Gastrocnemius medialis (tissue), 4 donors: Measurements from ENCODE around the gene VASN.

Experiments used
- POLR2A ChIP-seq, 2 donors: fragments of 450-650 bp; IDR thresholded peaks; one replicate each; pipeline ENCODE4 v1.6.1; 2017; ENCODE audit warnings: antibody characterized with exemption in 2 of 2, mild to moderate bottlenecking in 2 of 2, moderate library complexity in 2 of 2
- TF ChIP-seq, protein P1 (sequence below), 5 experiments: fragments of 450-650 bp in 3 of 5; fragments of 200-600 bp in 2 of 5; sonication (generic) in 2 of 5; IDR thresholded peaks in 4 of 5; conservative IDR thresholded peaks in 1 of 5; 1 replicate in 4 of 5; 2 replicates in 1 of 5; pipeline ENCODE4 v1.5.1; 2016 to 2019; ENCODE audit warnings: antibody characterized with exemption in 5 of 5, mild to moderate bottlenecking in 3 of 5, moderate library complexity in 3 of 5

DNA sequence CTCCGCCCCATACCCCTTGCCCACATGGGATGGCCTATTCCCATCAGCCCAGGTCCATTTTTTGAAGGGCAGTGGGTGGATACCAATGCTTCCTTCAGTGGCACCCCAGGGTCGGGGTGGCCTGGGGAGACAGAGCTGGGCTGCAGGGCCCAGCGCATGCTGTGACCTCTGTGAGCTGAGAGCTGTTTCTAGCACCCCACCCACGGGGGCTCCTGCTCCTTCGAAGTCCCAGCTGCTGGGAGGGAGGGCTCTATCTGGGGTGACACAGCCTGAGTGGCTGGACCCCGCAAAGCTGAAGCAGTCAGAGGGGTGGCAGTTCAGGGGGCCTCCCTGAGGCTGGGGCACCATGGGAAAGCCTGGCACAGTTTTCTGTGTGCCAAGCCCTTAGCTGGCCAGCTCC lies 31.2 kb upstream of the VASN start:
- TF ChIP-seq, protein P1, sequence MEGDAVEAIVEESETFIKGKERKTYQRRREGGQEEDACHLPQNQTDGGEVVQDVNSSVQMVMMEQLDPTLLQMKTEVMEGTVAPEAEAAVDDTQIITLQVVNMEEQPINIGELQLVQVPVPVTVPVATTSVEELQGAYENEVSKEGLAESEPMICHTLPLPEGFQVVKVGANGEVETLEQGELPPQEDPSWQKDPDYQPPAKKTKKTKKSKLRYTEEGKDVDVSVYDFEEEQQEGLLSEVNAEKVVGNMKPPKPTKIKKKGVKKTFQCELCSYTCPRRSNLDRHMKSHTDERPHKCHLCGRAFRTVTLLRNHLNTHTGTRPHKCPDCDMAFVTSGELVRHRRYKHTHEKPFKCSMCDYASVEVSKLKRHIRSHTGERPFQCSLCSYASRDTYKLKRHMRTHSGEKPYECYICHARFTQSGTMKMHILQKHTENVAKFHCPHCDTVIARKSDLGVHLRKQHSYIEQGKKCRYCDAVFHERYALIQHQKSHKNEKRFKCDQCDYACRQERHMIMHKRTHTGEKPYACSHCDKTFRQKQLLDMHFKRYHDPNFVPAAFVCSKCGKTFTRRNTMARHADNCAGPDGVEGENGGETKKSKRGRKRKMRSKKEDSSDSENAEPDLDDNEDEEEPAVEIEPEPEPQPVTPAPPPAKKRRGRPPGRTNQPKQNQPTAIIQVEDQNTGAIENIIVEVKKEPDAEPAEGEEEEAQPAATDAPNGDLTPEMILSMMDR (IDR thresholded peaks at IDR 0.05 in 4 of 5, conservative IDR thresholded peaks at IDR 0.05 in 1 of 5): no peak
- no peak for TF ChIP-seq POLR2A (IDR thresholded peaks at IDR 0.05)
